Measurements from ENCODE around the gene RPL18A.

DNA sequence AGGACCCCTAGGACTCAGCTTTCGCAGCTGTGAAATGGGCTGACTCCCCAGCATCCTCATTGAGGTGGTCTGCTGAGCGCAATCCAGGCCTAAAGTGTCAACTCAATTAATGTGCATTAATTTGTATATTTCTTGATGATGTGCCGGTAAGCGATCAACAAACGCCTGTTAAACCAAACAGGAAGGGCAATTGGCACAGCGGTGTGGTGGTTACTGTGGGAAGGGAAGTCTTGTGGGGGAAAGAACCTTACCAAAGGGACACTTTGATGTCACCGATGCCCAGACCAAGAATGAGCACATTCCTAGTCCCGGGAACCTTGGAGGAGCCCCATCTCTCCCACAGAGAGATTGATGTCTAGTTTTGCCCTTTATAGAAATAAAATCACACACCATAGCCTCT lies 13.6 kb upstream of the RPL18A start:
- TF ChIP-seq, protein P1, sequence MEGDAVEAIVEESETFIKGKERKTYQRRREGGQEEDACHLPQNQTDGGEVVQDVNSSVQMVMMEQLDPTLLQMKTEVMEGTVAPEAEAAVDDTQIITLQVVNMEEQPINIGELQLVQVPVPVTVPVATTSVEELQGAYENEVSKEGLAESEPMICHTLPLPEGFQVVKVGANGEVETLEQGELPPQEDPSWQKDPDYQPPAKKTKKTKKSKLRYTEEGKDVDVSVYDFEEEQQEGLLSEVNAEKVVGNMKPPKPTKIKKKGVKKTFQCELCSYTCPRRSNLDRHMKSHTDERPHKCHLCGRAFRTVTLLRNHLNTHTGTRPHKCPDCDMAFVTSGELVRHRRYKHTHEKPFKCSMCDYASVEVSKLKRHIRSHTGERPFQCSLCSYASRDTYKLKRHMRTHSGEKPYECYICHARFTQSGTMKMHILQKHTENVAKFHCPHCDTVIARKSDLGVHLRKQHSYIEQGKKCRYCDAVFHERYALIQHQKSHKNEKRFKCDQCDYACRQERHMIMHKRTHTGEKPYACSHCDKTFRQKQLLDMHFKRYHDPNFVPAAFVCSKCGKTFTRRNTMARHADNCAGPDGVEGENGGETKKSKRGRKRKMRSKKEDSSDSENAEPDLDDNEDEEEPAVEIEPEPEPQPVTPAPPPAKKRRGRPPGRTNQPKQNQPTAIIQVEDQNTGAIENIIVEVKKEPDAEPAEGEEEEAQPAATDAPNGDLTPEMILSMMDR (conservative IDR thresholded peaks at IDR 0.05; ENCODE audit: low read depth, low read length): no peak
- no peak for TF ChIP-seq EZH2 (IDR thresholded peaks at IDR 0.05; ENCODE audit: low read length, unreplicated experiment)

Data from PC-3 (cell line).